DND-41 (cell line): ENCODE measurements around the gene NYAP2.

Source experiments
- ATAC-seq: fragments of 200-7000 bp; cut with Tn5 transposase; 3 replicates; pipeline ENCODE4 v1.9.1; 2021; ENCODE audit warnings: low read depth; ENCODE audit not compliant: insufficient read depth
- DNase-seq: peaks from one replicate; pipeline ENCODE4 v3.0.0-alpha.2; 2020
- H2AFZ ChIP-seq: 2 replicates; pipeline ENCODE4 v1.6.0; 2012; ENCODE audit warnings: low read depth, low read length
- H3K27ac ChIP-seq: 2 replicates; pipeline ENCODE4 v1.5.1; 2012; ENCODE audit warnings: low read length, inconsistent platforms
- H3K27me3 ChIP-seq: fragments of 200-600 bp; sonication (generic); 2 replicates; pipeline ENCODE4 v1.6.0; 2012; ENCODE audit warnings: low read length, mild to moderate bottlenecking, inconsistent platforms; ENCODE audit not compliant: insufficient read depth, poor library complexity
- H3K36me3 ChIP-seq: 2 replicates; pipeline ENCODE4 v1.5.1; 2012; ENCODE audit warnings: low read length, inconsistent platforms; ENCODE audit not compliant: insufficient read depth
- H3K4me1 ChIP-seq: 2 replicates; pipeline ENCODE4 v1.5.1; 2012; ENCODE audit warnings: mild to moderate bottlenecking, low read length; ENCODE audit not compliant: insufficient read depth
- H3K4me2 ChIP-seq: 2 replicates; pipeline ENCODE4 v1.6.0; 2012; ENCODE audit warnings: mild to moderate bottlenecking, moderate library complexity, low read length, inconsistent platforms; ENCODE audit not compliant: insufficient read depth
- H3K4me3 ChIP-seq, 2 experiments: fragments of 200-600 bp in 1 of 2; shearing (Covaris generic) in 1 of 2; 2 replicates each; pipeline ENCODE4 v1.5.1; 2012 to 2016; ENCODE audit warnings: inconsistent platforms in 2 of 2, low read length in 2 of 2, mild to moderate bottlenecking in 2 of 2, low read depth in 1 of 2, moderate library complexity in 1 of 2
- H3K79me2 ChIP-seq: 2 replicates; pipeline ENCODE4 v1.6.0; 2012; ENCODE audit warnings: low read length, inconsistent platforms; ENCODE audit not compliant: insufficient read depth
- H3K9ac ChIP-seq: 2 replicates; pipeline ENCODE4 v1.6.0; 2012; ENCODE audit warnings: low read depth, mild to moderate bottlenecking, inconsistent platforms, low read length, moderate library complexity
- H3K9me3 ChIP-seq: 2 replicates; pipeline ENCODE4 v1.5.1; 2012; ENCODE audit warnings: low read length, moderate library complexity, mild to moderate bottlenecking, inconsistent platforms; ENCODE audit not compliant: insufficient read depth, severe bottlenecking
- H4K20me1 ChIP-seq: 2 replicates; pipeline ENCODE4 v1.6.0; 2012; ENCODE audit warnings: low read length; ENCODE audit not compliant: insufficient read depth
- EZH2 ChIP-seq: IDR thresholded peaks from 3 replicates; pipeline ENCODE4 v1.6.1; 2012; ENCODE audit warnings: borderline replicate concordance, low read depth, mild to moderate bottlenecking, moderate library complexity, low read length, inconsistent platforms; ENCODE audit not compliant: severe bottlenecking
- TF ChIP-seq, protein P1 (sequence below): IDR thresholded peaks from 2 replicates; pipeline ENCODE4 v1.5.1; 2012; ENCODE audit warnings: borderline replicate concordance, low read length, moderate library complexity, mild to moderate bottlenecking; ENCODE audit not compliant: poor library complexity, severe bottlenecking; ENCODE audit errors: extremely low read depth

The NYAP2 gene

DNA sequence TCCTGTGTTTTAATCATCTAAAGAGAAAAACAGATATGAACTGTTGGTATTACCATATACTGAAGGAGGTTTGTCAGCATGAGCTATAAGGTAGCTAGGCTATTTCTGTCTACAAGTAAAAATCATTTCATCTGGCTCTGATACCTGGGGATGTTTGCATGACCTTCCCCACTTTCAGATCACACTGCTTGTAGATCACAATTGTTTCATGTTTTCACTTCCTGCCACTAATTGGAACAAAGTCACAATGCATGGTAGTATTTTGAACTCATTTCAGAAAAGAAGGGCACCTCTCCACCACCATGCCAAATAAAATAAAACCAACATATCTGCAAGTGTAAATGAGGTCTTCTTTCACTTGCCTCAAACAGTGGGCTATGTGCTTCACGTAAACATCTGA, 37.8 kb downstream of the NYAP2 start:
- no peaks in the 10 kb centered on the region for H3K27me3 ChIP-seq
- H2AFZ ChIP-seq = no peak overlapping the region
- no peaks in the 10 kb centered on the region for H3K4me1 ChIP-seq
- TF ChIP-seq EZH2 = no peak
- TF ChIP-seq, protein P1, sequence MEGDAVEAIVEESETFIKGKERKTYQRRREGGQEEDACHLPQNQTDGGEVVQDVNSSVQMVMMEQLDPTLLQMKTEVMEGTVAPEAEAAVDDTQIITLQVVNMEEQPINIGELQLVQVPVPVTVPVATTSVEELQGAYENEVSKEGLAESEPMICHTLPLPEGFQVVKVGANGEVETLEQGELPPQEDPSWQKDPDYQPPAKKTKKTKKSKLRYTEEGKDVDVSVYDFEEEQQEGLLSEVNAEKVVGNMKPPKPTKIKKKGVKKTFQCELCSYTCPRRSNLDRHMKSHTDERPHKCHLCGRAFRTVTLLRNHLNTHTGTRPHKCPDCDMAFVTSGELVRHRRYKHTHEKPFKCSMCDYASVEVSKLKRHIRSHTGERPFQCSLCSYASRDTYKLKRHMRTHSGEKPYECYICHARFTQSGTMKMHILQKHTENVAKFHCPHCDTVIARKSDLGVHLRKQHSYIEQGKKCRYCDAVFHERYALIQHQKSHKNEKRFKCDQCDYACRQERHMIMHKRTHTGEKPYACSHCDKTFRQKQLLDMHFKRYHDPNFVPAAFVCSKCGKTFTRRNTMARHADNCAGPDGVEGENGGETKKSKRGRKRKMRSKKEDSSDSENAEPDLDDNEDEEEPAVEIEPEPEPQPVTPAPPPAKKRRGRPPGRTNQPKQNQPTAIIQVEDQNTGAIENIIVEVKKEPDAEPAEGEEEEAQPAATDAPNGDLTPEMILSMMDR = no peak
- H3K4me3 ChIP-seq = no peak overlapping the region
- H3K36me3 ChIP-seq = no peaks in the 10 kb centered on the region
- no peak for ATAC-seq
- H3K79me2 ChIP-seq = no peaks in the 10 kb centered on the region
- no peak overlapping the region for H3K27ac ChIP-seq
- H3K9ac ChIP-seq = no peak overlapping the region
- H4K20me1 ChIP-seq = no peaks in the 10 kb centered on the region
- H3K4me2 ChIP-seq = no peak overlapping the region
- H3K9me3 ChIP-seq = no peaks in the 10 kb centered on the region
- no peak for DNase-seq

DNA sequence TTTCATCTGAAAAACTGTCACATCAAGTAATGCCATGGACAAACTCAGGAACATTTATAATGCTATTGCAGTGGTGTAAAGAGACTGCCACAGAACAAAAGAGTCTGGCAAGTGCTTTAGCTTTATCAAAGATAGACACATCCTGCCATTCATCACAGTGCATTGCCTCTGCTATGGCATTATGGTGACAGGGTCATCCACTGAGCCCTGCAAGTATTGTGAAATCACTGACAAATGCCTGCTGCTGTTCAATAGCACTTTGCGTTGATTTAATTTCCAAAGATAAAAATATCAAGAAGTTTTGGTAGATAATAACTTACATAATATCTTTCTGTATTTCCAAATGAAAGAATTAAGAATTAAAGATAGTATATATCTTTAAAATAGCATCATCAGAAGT, 38.7 kb downstream of the NYAP2 start:
- H3K27ac ChIP-seq = no peak overlapping the region
- H3K4me1 ChIP-seq = no peaks in the 10 kb centered on the region
- TF ChIP-seq, protein P1 = no peak
- TF ChIP-seq EZH2 = no peak
- ATAC-seq (no peak), DNase-seq (no peak)
- H3K27me3 ChIP-seq = no peaks in the 10 kb centered on the region
- no peak overlapping the region for H3K4me3 ChIP-seq
- no peaks in the 10 kb centered on the region for H3K9me3 ChIP-seq
- no peaks in the 10 kb centered on the region for H4K20me1 ChIP-seq
- H3K79me2 ChIP-seq = no peaks in the 10 kb centered on the region
- H3K4me2 ChIP-seq = no peak overlapping the region
- no peak overlapping the region for H3K9ac ChIP-seq
- no peak overlapping the region for H2AFZ ChIP-seq
- H3K36me3 ChIP-seq = no peaks in the 10 kb centered on the region

DNA sequence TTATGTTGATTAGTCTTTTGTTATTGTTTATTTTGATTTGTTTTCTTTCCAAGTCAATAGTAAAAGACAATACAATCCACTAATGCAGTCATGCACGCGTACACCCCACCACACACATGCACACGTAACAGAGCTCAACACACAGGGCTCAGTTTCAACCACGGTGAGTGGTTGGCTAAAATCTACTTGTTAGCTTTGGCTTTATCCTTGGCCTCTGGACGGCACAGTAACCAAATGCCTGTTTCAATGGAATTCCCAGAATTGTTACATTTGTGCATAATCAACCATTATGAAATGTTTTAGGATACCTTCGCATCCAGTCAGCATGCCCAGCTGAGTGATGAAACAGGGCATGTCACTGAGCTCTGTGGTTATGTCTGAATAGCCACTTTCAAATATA, 53.2 kb downstream of the NYAP2 start:
- H3K9me3 ChIP-seq = no peaks in the 10 kb centered on the region
- H3K27me3 ChIP-seq = no peaks in the 10 kb centered on the region
- H3K4me1 ChIP-seq = no peaks in the 10 kb centered on the region
- TF ChIP-seq, protein P1 = no peak
- no peak for TF ChIP-seq EZH2
- no peaks in the 10 kb centered on the region for H4K20me1 ChIP-seq
- no peak overlapping the region for H2AFZ ChIP-seq
- H3K27ac ChIP-seq = no peak overlapping the region
- no peaks in the 10 kb centered on the region for H3K79me2 ChIP-seq
- H3K9ac ChIP-seq = no peak overlapping the region
- H3K36me3 ChIP-seq = no peaks in the 10 kb centered on the region
- H3K4me2 ChIP-seq = no peak overlapping the region
- H3K4me3 ChIP-seq = no peak overlapping the region
- DNase-seq (no peak), ATAC-seq (no peak)

DNA sequence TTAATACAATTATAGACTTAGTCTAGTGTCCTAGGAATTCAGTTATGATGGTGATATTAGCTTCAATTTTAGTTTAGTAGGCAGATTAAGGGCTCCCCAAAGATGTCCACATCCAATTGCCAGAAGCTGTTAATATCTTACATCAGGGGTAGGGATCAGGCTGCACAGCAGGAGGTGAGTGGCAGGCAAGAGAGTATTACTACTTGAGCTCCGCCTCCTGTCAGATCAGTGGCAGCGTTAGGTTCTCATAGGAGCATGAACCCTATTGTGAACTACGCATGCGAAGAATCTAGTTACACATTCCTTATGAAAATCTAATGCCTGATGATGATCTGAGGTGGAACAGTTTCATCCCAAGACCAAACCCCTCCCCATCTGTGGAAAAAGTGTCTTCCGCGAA, 54.9 kb downstream of the NYAP2 start:
- no peak overlapping the region for H3K4me3 ChIP-seq
- no peak overlapping the region for H3K9ac ChIP-seq
- H2AFZ ChIP-seq = no peak overlapping the region
- ATAC-seq (no peak), DNase-seq (no peak)
- H3K4me2 ChIP-seq = no peak overlapping the region
- H3K79me2 ChIP-seq = no peaks in the 10 kb centered on the region
- H3K9me3 ChIP-seq = no peaks in the 10 kb centered on the region
- H3K27me3 ChIP-seq = no peaks in the 10 kb centered on the region
- no peaks in the 10 kb centered on the region for H3K4me1 ChIP-seq
- no peak overlapping the region for H3K27ac ChIP-seq
- no peaks in the 10 kb centered on the region for H3K36me3 ChIP-seq
- H4K20me1 ChIP-seq = no peaks in the 10 kb centered on the region
- TF ChIP-seq, protein P1 = no peak
- no peak for TF ChIP-seq EZH2
